OCI-M2 (cell line): ENCODE data around the gene FBP2.
"Not testable (repeated sequence)": the region's sequence is repeated elsewhere in the genome, so short reads cannot be mapped to it uniquely, and the experiment has no call there.

ENCODE experiments used
- DNase-seq: peaks from one replicate; lab custom pipeline; 2025; ENCODE audit not compliant: unreplicated experiment; lab: John Stamatoyannopoulos, UW

Gene FBP2

DNA sequence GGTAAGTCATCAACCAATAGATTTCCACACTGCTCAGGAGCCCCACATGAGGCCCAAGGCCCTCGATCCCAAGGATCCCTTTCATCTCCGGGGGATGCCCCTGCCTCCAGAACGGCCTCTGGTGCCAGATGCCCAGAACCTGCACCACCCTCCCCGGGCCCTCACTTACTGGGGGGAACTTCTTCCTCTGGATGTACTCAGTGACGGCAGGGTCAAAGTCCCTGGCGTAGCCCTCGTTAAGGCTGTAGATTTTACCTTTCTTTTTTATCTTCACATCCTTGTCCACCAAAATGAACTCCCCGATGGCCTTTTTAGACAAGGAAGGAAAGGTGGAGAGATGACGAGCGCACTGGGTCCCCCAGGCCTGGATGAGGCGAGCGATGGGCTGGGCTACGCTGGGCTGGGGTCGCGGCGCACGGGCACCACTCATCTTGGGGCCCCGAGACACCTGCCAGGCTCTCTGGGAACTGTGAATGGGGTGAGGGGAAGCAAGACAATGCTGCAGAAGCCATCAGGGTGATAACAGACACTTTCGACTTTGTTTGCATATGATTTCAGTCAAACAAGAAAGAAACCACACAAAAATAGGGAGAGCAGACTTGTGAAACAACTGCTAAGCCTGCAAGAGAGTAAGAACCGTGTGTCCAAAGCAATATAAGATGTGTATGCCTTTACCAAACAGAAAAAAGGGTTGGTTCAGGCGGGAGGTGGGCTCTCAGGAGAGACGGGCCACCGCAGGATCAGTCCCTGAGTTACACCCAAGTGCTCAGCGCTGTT, 13.2 kb upstream of the FBP2 start:
- no peak for DNase-seq

DNA sequence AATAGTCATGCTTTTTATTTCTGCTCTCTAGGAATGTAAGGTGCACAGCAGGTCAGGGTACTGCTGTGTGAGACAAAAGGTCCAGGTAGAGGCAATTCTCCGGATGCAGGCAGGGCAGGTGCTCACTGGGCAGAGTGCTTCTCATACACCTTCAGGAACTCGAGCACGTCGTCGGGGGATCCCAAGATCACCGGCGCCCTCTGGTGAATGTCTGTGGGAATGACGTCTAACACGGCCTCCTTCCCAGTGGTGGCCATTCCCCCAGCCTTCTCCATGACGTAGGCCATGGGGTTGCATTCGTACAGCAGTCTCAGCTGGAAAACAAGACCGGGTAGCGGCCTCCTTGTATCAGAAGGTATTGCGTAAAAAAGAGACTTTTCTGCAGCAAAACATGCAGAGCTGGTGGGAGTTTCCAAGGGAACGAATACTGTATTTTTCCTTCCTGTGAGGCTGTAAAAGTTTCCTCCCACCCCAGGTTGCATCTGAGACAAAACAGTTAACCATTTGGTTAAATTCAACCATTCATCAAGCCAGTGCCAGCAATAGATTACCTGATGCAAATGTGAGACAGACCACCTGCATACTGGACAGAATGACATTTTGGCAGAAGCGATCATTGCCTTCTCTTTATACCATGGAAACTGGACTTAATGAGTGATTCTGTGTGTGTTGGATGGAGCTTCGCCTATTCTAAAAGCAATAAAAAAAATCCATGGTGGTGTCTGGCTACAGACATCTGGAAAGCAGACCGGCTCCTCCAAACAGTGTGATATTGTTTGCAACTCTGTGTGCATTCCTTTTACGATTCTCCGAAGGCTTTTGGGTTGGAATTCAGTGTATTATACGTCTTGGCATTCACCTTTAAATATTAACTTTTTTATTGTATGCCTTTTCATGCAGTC, 9.9 kb upstream of the FBP2 start:
- no peak for DNase-seq

DNA sequence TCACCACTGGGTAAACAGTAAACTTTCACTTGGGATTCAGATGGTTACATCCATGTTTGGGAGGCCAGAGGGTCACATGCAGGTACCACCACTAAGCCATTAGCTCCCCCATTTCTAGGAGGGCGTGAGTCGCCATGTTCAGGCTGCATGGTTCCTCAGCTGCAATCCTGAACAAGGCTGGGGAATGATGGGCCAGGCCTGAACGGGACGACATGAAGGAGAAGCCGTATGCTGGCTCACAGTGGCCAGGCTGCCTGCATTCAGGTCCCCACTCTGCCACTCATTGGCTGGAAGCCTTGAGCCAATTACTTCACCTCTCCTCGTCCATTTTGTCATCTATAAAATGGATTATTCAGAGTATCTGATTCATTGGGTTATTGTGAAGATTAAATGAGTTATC, 9.0 kb upstream of the FBP2 start:
- DNase-seq = no peak

DNA sequence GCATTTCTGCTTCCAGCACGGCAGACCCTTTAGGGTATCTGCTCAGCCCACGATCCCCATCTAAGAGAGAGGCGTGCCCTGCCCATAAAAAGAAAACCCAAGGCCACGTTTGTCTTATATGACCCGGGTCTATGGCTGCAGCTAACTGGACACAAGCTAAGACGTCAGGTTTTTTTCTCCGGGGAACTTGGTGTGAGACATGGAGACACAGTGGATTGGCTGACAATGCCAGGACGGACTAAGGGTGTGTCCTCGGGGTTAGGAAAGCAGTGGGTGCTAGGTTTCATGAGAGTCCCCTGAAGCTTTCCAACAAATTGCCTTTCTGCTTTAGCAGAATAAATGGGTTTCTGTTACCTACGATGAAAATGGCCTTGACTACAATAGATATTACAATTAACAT, 7.1 kb upstream of the FBP2 start:
- no peak for DNase-seq

DNA sequence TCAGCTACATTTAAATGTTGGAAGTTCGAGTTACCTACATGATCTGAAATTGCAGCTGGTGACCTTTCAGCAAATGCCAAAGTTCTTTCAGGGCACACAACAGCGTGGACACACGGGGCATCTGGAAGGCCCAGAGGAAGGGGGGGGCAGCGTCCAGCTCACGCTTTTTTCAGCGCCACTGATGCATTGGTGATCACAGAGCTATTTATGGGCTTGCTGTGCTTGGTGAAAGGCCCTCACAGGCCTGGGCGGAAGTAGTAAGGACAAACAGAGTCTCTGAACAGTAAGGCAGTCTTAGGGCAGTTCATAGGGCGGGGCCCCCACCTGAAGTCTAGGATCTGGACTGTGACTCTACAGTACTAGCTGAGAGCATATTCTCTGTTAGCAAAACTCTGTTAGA, 6.6 kb upstream of the FBP2 start:
- DNase-seq = no peak

DNA sequence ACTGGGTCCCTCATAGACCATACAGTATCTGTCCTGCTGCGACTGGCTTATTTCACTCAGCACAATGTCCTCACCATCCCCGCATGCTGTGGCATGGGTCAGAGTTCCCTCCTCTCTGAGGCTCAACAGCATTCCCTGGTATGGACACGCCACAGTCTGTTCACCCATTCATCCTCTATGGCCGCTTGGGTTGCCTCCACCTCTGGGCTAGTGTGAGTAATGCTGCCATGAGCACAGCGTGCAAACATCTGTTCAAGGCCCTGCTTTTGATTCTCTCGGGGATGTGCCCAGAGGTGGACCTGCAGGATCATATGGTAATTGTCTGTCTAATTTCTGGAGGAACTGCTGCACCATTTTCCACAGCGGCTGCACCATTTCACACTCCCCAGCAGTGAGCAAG, 5.5 kb upstream of the FBP2 start:
- DNase-seq = no peak

DNA sequence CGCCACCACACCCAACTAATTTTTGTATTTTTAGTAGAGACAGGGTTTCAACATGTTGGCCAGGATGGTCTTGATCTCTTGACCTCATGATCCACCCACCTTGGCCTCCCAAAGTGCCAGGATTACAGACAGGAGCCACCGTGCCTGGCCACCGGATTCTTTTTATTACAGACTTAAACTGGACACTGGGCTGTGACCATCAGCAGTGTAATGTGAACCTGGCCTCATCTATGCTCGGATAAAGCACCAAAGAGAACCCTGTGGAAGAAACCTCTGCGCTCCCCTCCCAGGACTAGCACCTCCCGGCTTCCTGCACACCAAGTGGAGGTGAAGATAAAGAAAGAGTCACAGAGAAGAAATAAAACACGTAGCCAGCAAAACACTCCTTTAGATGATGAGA, 941 bp downstream of the FBP2 start:
- DNase-seq = not testable (repeated sequence)

DNA sequence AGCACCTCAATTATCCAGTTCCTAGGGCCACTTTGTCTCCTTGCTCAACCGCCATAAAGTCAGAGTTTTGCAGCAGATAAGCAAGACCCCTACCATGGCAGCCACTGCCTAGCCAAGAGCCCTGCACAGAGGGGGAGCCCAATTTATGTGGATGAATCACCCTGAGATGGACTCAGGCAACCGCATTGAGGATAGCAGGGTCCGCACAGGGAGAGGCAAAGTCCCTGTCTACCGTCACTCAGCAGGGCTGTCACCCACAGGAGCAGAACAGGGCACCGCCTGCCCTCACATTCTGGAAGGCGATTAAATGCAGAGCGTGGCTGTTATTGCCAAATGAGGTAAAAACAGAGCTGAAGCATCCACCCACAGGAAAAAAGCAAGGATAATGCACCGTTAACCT, 1.7 kb downstream of the FBP2 start:
- no peak for DNase-seq

DNA sequence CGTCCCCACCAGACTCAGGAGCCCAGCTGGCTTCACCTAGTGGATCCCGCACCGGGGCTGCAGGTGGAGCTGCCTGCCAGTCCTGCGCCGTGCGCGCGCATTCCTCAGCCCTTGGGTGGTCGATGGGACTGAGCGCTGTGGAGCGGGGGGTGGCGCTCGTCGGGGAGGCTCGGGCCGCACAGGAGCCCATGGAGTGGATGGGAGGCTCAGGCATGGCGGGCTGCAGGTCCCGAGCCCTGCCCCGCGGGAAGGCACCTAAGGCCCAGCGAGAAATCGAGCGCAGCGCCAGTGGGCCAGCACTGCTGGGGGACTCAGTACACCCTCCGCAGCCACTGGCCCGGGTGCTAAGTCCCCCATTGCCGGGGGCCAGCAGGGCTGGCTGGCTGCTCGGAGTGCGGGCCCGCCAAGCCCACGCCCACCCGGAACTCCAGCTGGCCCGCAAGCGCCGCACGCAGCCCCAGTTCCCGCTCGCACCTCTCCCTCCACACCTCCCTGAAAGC, 2.5 kb downstream of the FBP2 start:
- not testable (repeated sequence) for DNase-seq

DNA sequence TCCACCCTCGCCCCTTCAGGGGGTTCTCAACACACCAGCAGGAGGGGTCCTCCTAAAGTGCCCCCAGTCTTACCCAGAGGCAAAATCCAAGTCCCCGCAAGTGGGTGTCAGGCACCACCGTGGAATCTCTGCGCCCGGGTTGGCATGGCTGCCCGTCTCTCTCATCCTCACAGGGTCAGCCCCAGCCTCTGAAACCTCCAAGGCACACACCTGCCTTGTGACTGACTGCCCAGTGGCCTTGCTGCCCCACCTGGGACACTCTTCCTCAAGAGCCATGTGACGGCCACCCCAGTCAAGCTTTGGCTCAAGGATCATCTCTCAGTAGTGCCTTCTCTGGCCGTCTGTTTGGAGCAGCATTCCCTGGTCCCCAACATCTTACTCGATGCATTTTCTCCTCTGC, 4.9 kb downstream of the FBP2 start:
- no peak for DNase-seq

DNA sequence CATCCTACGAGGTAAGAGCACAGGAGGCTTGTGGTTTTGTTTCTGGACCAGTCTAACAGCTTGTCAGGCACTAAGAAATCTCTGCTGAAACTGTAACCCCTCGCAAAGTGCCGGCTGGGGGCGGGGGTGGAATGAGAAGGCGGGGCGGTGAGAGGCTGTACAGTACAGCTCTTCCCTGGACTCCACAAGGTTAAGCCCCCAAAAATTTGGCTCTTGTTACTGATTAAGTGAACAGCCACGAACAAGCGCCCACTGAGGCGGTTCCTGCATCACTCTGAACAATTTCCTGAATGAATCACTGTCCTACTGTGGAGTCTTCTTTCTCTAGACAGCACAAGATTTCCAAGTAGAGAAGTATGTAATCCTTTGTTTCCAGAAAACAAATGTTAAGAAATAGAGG, 6.8 kb downstream of the FBP2 start:
- no peak for DNase-seq

DNA sequence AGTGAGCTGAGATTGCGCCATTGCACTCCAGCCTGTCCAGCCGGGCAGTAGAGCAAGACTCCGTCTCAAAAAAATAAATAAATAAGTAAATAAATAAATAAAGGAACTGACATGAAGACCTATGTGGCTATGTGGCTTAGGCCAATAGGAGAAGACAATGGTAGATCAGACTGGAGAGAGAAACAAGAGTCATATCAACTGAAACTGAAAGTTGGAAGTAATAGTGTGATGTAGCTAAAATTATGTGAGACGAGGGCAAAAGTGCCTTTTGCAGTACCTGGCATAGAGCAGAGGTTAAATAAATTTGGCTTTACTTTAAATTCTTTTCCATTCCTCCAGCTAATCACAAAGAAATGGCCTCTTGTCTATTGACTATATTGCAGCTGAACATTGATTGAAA, 7.3 kb downstream of the FBP2 start:
- DNase-seq = no peak

DNA sequence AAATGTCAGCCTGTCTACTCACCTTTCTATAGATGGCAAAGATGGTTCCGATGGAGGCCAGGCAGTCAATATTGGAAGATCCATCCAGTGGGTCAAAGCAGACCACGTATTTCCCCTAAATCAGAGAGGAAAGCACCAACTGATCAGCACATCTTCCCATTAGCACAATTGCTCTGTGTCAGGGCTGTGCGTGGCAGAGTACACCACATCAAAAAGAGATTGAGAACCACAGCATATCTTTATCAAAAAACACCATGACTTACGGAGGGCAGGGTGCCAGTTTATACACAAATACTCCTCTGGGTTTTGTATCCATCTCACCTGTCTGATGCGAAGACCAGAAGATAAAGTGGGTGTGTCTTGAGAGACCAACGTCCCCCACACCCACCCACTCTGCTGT, 9.1 kb downstream of the FBP2 start:
- no peak for DNase-seq

DNA sequence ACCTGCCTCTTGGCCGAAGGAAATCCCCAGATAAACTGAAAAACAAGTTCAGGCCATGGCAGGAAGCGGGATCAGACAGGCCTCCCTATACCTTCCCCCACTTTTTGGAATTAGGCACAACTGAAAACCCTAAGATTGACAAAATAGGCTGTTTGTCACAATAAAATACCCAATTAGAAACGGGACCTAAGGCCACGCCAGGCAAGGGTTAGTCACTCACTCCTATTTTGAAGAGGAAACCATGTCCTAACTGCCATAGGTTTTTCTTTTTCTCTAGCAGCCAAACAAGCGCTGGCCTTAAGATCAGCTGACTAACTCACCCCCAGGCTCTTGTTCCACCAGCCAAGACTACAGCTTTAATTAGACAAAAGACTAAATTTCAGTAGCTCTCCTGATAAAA, 11.9 kb downstream of the FBP2 start:
- DNase-seq = no peak

DNA sequence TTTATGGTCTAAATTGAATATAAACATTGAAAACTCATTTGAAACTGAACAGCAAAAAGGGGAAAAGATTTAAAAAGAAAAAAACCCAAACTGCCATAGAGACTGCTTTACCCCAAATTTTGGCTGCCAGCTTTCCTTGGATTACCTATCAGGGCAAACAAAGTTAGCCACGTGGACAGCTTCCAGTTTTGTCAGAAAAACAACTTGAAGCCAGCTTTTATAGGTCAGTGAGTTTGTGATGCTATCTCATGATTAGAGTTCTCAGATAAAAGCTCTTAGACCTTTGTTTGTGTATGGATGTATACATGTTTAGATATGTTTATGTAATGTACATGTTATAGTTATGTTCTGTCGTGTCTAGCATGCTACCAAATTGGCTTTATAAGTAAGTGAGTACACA, 16.1 kb downstream of the FBP2 start:
- DNase-seq = no peak

DNA sequence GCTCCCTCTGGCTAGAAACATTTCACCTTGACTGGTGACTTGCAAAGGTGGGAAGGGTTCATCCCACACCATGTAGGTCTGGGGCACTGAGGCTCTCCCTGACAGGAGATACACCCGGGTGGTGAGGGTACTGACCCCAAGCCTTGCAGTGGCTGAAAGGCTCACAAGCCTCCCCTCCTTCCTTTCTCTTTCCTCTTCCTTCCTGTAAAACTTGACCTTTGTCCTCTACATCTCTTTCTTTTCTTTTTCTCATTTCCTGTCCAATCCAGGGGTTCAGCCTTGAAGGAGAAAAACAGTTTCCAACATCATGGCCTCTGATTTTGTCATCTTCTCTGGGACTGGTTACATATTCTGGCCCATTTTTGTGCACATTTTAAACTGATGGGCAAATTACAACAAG, 16.6 kb downstream of the FBP2 start:
- DNase-seq = no peak

DNA sequence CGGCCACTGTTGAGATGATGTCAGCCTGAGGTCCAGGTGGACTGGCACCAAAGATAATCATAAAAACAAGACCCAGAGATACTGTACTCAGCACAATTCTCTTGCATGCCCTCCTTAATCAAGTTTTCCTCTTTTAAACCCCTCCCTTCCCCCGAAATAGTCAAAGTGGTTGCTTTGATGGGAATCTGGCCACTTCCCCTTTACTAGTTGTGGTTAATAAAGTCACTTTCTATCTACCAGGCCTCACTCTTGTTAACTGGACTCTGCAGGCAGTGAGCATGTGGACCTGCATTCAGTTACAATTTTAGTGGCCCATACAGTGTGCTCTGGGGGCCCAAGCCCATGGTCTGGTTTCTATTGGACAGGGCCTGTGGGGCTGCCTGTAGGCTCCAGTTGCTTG, 17.5 kb downstream of the FBP2 start:
- no peak for DNase-seq

DNA sequence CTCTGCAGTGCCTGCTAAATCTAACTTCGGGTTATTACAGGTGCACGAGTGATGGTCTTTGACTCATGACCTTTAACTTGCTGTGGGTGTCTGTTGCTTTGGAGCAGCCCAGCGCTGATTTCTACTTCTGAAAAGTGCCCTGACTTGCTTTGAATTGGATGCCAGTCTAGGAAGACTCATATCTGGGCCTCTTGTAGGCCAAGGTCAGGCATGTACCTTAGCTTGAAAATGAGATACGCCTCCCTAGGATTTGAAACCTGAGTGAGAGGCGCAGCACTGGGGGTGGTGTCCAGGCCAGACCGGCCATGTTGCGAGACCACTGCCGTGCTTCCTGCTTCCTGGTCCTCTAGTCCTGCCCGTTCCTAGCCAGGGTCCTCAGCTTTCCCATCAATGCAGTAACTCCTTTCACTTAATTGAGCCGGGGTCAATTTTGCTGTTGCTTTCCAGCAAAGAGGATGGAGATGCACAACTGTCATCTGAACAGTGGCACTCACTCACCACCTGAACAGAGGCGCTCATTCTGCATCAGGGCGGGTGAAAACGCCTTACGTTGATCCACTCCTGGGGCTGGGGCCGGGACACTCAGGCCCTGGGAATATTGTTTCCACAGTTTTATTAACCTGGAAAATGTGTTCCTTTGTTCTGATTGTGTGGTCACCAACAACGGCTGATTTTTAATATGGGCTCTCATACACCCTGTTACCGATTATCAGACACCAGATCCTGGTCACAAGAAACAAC, 24.5 kb downstream of the FBP2 start:
- no peak for DNase-seq

DNA sequence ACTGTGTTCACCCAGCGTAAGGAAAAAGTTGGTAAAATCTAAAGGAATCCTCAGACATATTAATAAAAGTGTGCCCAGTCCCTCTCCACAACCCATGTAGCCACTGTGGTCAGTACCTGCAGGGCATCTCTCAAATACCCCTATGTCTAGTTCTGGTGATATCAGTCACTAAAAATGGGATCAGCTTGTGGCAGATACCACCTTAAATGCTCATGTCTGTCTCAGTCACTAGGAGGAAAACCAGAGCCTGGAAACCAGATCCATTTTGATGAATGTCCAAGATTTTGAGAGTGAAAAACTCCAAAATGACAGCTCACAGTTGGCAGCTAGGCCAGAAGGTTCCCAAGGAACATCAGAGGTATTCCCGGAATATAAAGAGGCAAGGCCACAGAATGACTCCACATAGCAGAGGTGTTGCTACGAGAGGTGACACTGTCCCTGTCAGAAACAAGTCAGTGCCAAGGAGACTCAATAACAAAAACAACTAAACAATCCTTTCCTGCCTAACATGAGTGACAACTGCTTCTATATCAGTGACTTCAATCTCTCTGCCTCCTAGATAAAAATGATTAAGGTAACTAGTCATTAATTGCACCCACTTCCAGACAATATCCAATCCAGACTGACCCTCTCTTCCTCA, 25.3 kb downstream of the FBP2 start:
- DNase-seq = no peak

DNA sequence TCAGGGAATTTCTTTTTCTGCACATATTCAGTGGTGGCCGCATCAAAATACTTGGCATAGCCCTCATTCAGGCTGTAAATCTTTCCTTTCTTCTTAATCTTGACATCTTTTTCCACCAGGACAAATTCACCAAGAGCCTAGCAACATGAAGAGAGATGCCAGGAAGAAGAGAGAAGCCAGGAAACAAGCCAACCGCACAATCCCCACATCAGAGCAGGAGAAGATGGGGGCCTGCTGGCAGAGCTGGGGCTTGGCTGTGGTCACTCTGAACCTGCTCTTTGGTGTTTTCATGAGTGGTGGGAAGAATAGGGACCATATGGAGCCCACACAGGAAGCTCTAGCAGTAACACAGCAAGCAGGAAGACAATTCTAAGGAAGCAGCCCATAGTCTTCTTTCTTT, 26.4 kb downstream of the FBP2 start:
- no peak for DNase-seq

DNA sequence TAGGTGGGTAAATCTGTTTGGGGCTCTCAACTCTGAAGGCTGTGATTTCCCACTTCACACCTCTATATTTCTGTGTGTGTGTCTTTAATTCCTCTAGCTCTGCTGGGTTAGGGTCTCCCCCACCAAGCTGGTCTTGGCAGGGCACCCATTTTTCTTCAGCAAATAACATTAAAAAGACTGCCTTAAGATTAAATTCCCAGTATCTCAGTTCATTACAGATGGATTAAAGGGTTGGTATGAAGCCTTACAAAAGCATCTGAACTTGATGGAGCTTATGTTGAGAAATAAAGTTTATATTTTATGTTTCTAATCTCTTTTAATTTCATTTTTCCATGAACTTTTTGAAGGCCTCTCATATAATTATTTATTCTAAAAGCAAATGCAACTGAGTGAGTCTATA, 27.1 kb downstream of the FBP2 start:
- DNase-seq = no peak
